Aorta (tissue), 5 donors: ENCODE results near the gene VPS41. TPM values are rescaled to one million over a fixed set of nuclear protein-coding genes. Genes with fewer than 3 reads are reported as not detected.

Source experiments
- ATAC-seq: fragments of 200-7000 bp; cut with Tn5 transposase; one replicate; pipeline ENCODE4 v1.9.1; 2022; ENCODE audit warnings: moderate library complexity; ENCODE audit not compliant: low FRiP score
- DNase-seq, 2 donors: peaks; one replicate each; pipeline ENCODE4 v3.0.0-alpha.2; 2020
- H3K27ac ChIP-seq, 2 donors: one replicate each; pipeline ENCODE4 v1.5.1; 2013; ENCODE audit warnings: low read length in 2 of 2, mild to moderate bottlenecking in 2 of 2, moderate library complexity in 2 of 2, control low read depth in 1 of 2, inconsistent platforms in 1 of 2, low read depth in 1 of 2
- H3K27me3 ChIP-seq, 2 donors: one replicate each; pipeline ENCODE4 v1.6.1; 2013; ENCODE audit warnings: control low read depth in 1 of 2, low read length in 1 of 2, mild to moderate bottlenecking in 1 of 2, moderate library complexity in 1 of 2; ENCODE audit not compliant: insufficient read depth in 2 of 2, control insufficient read depth in 1 of 2
- H3K36me3 ChIP-seq, 2 donors: one replicate each; pipeline ENCODE4 v1.6.1; 2013; ENCODE audit warnings: control low read depth in 1 of 2, low read length in 1 of 2, mild to moderate bottlenecking in 1 of 2; ENCODE audit not compliant: insufficient read depth in 2 of 2, control insufficient read depth in 1 of 2
- H3K4me1 ChIP-seq, 2 donors: one replicate each; pipeline ENCODE4 v1.6.1; 2013; ENCODE audit warnings: low read length in 2 of 2, control low read depth in 1 of 2, mild to moderate bottlenecking in 1 of 2, moderate library complexity in 1 of 2; ENCODE audit not compliant: insufficient read depth in 2 of 2, control insufficient read depth in 1 of 2
- H3K4me3 ChIP-seq, 2 donors: one replicate each; pipeline ENCODE4 v1.5.1; 2013; ENCODE audit warnings: low read length in 2 of 2, control low read depth in 1 of 2, mild to moderate bottlenecking in 1 of 2
- H3K9me3 ChIP-seq: one replicate; pipeline ENCODE4 v1.6.1; 2013; ENCODE audit warnings: mild to moderate bottlenecking, low read length; ENCODE audit not compliant: control insufficient read depth
- WGBS, 2 donors: extraction: QIAGEN DNeasy Blood & Tissue Kit; methylation state at CpG; one replicate each; pipeline ENCODE4 v1.1.7; 2013; 5-methylcytosine and 5-hydroxymethylcytosine counted together
- intact Hi-C, 2 donors: fragments of 100-400 bp; cut with DNase I; formaldehyde crosslinking; loops; one replicate each; pipeline versions ENCODE4 v1.14.2 to v1.15.0; 2022
- polyA plus RNA-seq, 2 donors: library from polyadenylated mRNA; stranded (reverse); fragments of 200-250 nt; gene quantifications; one replicate each; pipeline ENCODE4 v1.2.3, GENCODE V29; 2013
- total RNA-seq, 2 donors: library from RNA; stranded (reverse); fragmentation: NEBNext Ultra II Directional; extraction: Animal tissue kit (Norgen Biotek cat#: 25700); gene quantifications; one replicate each; pipeline ENCODE4 v1.2.1, GENCODE V29; 2021
- donor health status: healthy with polysubstance abuse.
- donor health status: Bipolar disorder and iron deficiency.
- donor health status: DM: no; HTN: no; CAD: no.
- donor health status: DM: no; HTN: no; CAD: no.
- donor health status: DM: yes; HTN: yes; CAD: no.

VPS41 gene
- total and polyA plus RNA-seq, 4 donors = 20.8 to 92.3 (median 49.5) TPM

- no peak for ATAC-seq
- Histone ChIP-seq H3K27me3 (no peaks in the 10 kb centered on the region), H3K27ac (no peak overlapping the region), H3K4me1 (no peaks in the 10 kb centered on the region), H3K9me3 (no peaks in the 10 kb centered on the region), H3K4me3 (no peak overlapping the region), H3K36me3 (peaks cover 4 to 13% of the 10 kb centered on the region in 2 donors)
- intact Hi-C loops = loop anchor here in 1 of 2 donors (10.0 kb wide), 1 partner anchor 335 kb away; no protein-coding TSS in a partner anchor
- no peak for DNase-seq
- WGBS, 2 donors = 95 to 98% methylated on average over 4 of the region's 4 CpGs
Observed at GRCh38 chr7:38740041-38740440, 168.9 kb downstream of the VPS41 start.

- H3K9me3 ChIP-seq = no peaks in the 10 kb centered on the region
- no peak overlapping the region for H3K4me3 ChIP-seq
- H3K36me3 ChIP-seq = peaks cover 6 to 14% of the 10 kb centered on the region in 2 donors
- WGBS, 2 donors = 57 to 61% methylated on average over 4 of the region's 4 CpGs
- no peak for ATAC-seq
- DNase-seq = no peak
- intact Hi-C loops = no loop called here
- no peaks in the 10 kb centered on the region for H3K4me1 ChIP-seq
- no peak overlapping the region for H3K27ac ChIP-seq
- H3K27me3 ChIP-seq = no peaks in the 10 kb centered on the region
Observed at GRCh38 chr7:38736138-38736537, 172.9 kb downstream of the VPS41 start.

GRCh38 chr7:38731215-38731614 is 177.8 kb downstream of the VPS41 start:
- intact Hi-C loops = no loop called here
- Histone ChIP-seq H3K36me3 (peaks cover 5 to 11% of the 10 kb centered on the region in 2 donors), H3K9me3 (no peaks in the 10 kb centered on the region), H3K27ac (no peak overlapping the region), H3K4me3 (no peak overlapping the region), H3K27me3 (no peaks in the 10 kb centered on the region), H3K4me1 (no peaks in the 10 kb centered on the region)
- no peak for ATAC-seq
- DNase-seq = no peak
- 97 to 98% methylated on average over 2 of the region's 2 CpGs for whole genome bisulfite sequencing, 2 donors

DNA sequence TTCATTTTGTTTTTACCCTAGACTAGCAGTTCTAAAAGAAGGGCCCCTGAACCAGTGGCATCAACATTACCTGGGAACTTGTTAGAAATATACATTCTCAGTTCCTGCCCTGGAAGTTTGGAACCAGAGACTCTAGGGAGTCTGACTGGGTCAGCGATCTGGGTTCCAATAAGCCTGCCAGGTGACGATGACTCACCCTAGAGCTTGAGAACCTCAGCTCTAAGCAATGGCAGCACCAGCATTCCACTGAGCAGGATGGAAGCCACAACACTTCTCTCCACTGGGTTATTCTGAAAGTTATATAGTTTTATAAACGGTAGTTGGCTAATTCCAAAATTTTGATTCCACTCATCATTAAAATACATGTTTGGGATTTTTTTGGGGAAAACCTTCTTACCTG is 180.8 kb downstream of the VPS41 start:
- no peak for ATAC-seq
- WGBS, 2 donors = 81 to 83% methylated on average over 3 of the region's 3 CpGs

DNA sequence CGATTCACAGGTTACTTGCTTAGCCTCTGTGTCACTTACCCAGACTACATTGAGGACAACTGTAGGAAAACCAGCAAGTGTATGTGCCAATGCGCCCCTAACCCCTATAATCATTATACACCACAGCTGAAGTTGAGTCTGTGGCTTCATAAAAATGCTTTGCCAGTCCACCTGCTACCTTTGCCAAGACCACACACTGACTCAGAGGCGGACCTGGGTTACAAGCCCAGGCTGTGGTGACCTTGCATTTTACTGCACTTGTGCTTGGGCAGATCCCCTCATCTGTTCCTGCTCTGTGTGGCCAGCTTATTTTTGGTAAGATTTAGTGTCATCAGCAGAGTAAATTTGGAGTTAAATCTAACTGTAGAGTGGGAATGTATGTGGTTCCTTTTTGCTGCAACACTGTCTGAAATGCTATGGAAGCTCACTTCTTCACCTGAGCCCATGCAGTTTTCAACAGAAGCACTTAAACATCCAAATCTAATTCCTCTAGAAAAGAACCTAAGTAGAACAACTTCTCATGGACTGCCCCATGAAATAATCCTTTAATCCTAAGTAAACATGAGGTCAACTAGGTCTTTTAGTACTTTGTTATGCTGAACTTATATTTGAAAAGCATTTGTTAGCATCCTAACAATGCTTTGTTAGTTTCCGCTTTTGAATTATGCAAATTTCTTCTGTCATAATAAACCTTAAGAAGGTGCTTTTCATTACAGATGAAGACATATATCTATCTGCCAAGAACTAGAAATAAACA is 181.6 kb downstream of the VPS41 start:
- intact Hi-C loops = no loop called here
- WGBS, 2 donors = 86 to 95% methylated on average over 4 of the region's 4 CpGs
- peaks cover 7 to 9% of the 10 kb centered on the region in 2 donors for H3K36me3 ChIP-seq
- no peak overlapping the region for H3K27ac ChIP-seq
- no peaks in the 10 kb centered on the region for H3K4me1 ChIP-seq
- H3K4me3 ChIP-seq = no peak overlapping the region
- DNase-seq (no peak), ATAC-seq (no peak)
- no peaks in the 10 kb centered on the region for H3K9me3 ChIP-seq
- H3K27me3 ChIP-seq = no peaks in the 10 kb centered on the region

More for the DNA sequence above, 180.8 kb downstream of the VPS41 start:
- Histone ChIP-seq H3K27me3 (no peaks in the 10 kb centered on the region), H3K9me3 (no peaks in the 10 kb centered on the region), H3K36me3 (peaks cover 7 to 9% of the 10 kb centered on the region in 2 donors), H3K4me3 (no peak overlapping the region), H3K4me1 (no peaks in the 10 kb centered on the region), H3K27ac (no peak overlapping the region)
- no peak for DNase-seq
- intact Hi-C loops = no loop called here

GRCh38 chr7:38723327-38723726 is 185.7 kb downstream of the VPS41 start:
- intact Hi-C loops = no loop called here
- Histone ChIP-seq H3K9me3 (no peaks in the 10 kb centered on the region), H3K4me1 (no peaks in the 10 kb centered on the region), H3K27me3 (no peaks in the 10 kb centered on the region), H3K36me3 (peaks cover 2 to 3% of the 10 kb centered on the region in 2 donors), H3K27ac (no peak overlapping the region), H3K4me3 (no peak overlapping the region)
- WGBS, 2 donors = 93 to 97% methylated on average over 10 of the region's 10 CpGs
- no peak for ATAC-seq
- DNase-seq = no peak

DNA sequence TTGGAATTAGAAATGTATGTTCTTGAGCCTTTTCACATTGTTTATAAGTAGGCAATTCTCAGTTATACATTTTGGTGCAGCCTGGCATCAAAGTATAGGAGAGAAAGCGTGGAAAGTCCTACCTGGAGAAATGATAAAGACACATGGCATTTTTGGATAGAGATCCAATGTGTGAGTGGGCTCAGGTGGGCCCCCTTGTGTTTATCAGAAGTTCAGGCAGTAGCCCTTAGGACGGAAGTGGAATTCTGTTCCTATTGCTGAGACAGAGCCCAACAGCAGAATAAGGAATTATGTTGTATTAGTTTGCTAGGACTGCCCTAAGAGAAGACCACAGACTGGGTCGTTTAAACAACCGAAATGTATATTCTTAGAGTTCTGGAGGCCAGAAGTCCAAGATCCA is 192.6 kb downstream of the VPS41 start:
- no peak for ATAC-seq

DNA sequence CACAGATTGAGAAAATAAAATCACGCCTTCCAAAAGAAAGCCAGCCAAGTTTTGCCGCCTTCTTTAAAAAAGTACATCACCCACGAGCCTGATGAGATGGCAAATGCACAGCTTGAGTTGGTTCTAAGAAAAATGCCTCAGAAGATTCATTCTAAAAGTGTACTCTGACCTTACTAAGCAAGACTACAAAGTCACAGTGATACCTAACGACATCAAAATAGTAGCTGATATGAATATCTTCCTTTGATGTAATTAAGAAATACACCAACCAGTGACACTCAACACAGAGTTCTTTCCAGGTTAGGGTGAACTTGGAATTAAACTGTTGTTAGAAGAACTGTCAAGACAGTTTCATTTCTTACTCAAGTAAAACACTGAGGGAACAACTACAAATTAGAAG is 199.9 kb downstream of the VPS41 start:
- Histone ChIP-seq H3K27ac (no peak overlapping the region), H3K27me3 (no peaks in the 10 kb centered on the region), H3K9me3 (no peaks in the 10 kb centered on the region), H3K36me3 (no peaks in the 10 kb centered on the region), H3K4me1 (no peaks in the 10 kb centered on the region), H3K4me3 (no peak overlapping the region)
- intact Hi-C loops = no loop called here
- 56 to 59% methylated on average over 4 of the region's 4 CpGs for WGBS, 2 donors
- no peak for DNase-seq
- no peak for ATAC-seq

More for the DNA sequence above, 192.6 kb downstream of the VPS41 start:
- intact Hi-C loops = no loop called here
- Histone ChIP-seq H3K27me3 (no peaks in the 10 kb centered on the region), H3K4me1 (no peaks in the 10 kb centered on the region), H3K4me3 (no peak overlapping the region), H3K9me3 (peaks cover 1% of the 10 kb centered on the region), H3K36me3 (no peaks in the 10 kb centered on the region), H3K27ac (no peak overlapping the region)
- 87 to 90% methylated on average over 4 of the region's 4 CpGs for WGBS, 2 donors
- no peak for DNase-seq

- intact Hi-C loops = no loop called here
- H3K36me3 ChIP-seq = no peaks in the 10 kb centered on the region
- no peaks in the 10 kb centered on the region for H3K27me3 ChIP-seq
- DNase-seq = no peak
- H3K4me3 ChIP-seq = no peak overlapping the region
- ATAC-seq = no peak
- no peaks in the 10 kb centered on the region for H3K4me1 ChIP-seq
- H3K9me3 ChIP-seq = no peaks in the 10 kb centered on the region
- H3K27ac ChIP-seq = no peak overlapping the region
Observed at GRCh38 chr7:38704751-38705150, 204.2 kb downstream of the VPS41 start.
